Caco-2 (cell line): Measurements from ENCODE around the gene TEFM. TPM values are rescaled to one million over a fixed set of nuclear protein-coding genes. Genes with fewer than 3 reads are reported as not detected.

ENCODE experiments used
- BruUV-seq: library from RNA; stranded (reverse); fragments of 400-500 nt; replicated peaks from 2 replicates; lab custom pipeline; 2021; lab: Mats Ljungman, UMichigan
- CTCF ChIA-PET: fragments of 300-600 bp; sonication (Branson Sonifier 250); formaldehyde crosslinking; loops from one replicate; lab custom pipeline; 2022; ENCODE audit warnings: antibody characterized with exemption; lab: Charles Lee
- POLR2A ChIA-PET: fragments of 300-600 bp; sonication (Branson Sonifier 250); formaldehyde crosslinking; loops from one replicate; lab custom pipeline; 2022; ENCODE audit warnings: antibody characterized with exemption; lab: Charles Lee
- DNase-seq, 2 experiments: peaks; one replicate each; pipeline versions ENCODE4 v3.0.0 to v3.0.0-alpha.2; 2020 to 2022
- H3K27me3 ChIP-seq: replicated peaks from 2 replicates; pipeline ENCODE4 v1.6.0; 2011; ENCODE audit warnings: low read length; ENCODE audit not compliant: control insufficient read depth, insufficient read depth
- H3K36me3 ChIP-seq: 2 replicates; pipeline ENCODE4 v1.5.1; 2011; ENCODE audit warnings: low read length; ENCODE audit not compliant: control insufficient read depth, insufficient read depth
- H3K4me1 ChIP-seq: fragments of 250-450 bp; sonication (Bioruptor Pico); 2 replicates; pipeline ENCODE4 v1.5.1; 2020; ENCODE audit warnings: mild to moderate bottlenecking
- H3K4me3 ChIP-seq: 2 replicates; pipeline ENCODE4 v1.5.1; 2011; ENCODE audit warnings: low read depth, mild to moderate bottlenecking, control low read depth, low read length
- H3K9me3 ChIP-seq: fragments of 250-450 bp; sonication (Bioruptor Pico); 2 replicates; pipeline ENCODE4 v1.5.1; 2020; ENCODE audit warnings: mild to moderate bottlenecking, moderate library complexity
- H3K27ac Mint-ChIP-seq: one replicate; pipeline ENCODE4 v1.8.0; 2022; ENCODE audit warnings: mixed read lengths; ENCODE audit not compliant: unreplicated experiment
- H3K27me3 Mint-ChIP-seq: one replicate; pipeline ENCODE4 v1.8.0; 2022; ENCODE audit warnings: mixed read lengths; ENCODE audit not compliant: insufficient read depth, unreplicated experiment
- H3K36me3 Mint-ChIP-seq: one replicate; pipeline ENCODE4 v1.8.0; 2022; ENCODE audit warnings: mild to moderate bottlenecking, mixed read lengths; ENCODE audit not compliant: insufficient read depth, unreplicated experiment
- H3K4me1 Mint-ChIP-seq: one replicate; pipeline ENCODE4 v1.8.0; 2022; ENCODE audit warnings: low read depth, mixed read lengths; ENCODE audit not compliant: unreplicated experiment
- H3K4me3 Mint-ChIP-seq: one replicate; pipeline ENCODE4 v1.8.0; 2022; ENCODE audit warnings: mild to moderate bottlenecking, moderate library complexity, mixed read lengths; ENCODE audit not compliant: unreplicated experiment
- H3K9me3 Mint-ChIP-seq: one replicate; pipeline ENCODE4 v1.8.0; 2022; ENCODE audit warnings: mixed read lengths; ENCODE audit not compliant: unreplicated experiment
- intact Hi-C: fragments of 100-400 bp; cut with micrococcal nuclease; formaldehyde crosslinking; loops from one replicate; pipeline ENCODE4 v1.10.0; 2022; ENCODE audit not compliant: unreplicated experiment
- total RNA-seq: library from RNA; stranded (reverse); gene quantifications from 2 replicates; pipeline ENCODE4 v1.2.3, GENCODE V29; 2022
- TF ChIP-seq, protein P1 (sequence below), 2 experiments: fragments of 200-600 bp in 1 of 2; IDR thresholded peaks; 1 replicate in 1 of 2; 2 replicates in 1 of 2; pipeline versions ENCODE4 v1.5.1 to v1.8.0; 2011 to 2022; ENCODE audit warnings: antibody characterized with exemption in 1 of 2, control low read depth in 1 of 2, inconsistent platforms in 1 of 2, low read depth in 1 of 2, low read length in 1 of 2, mild to moderate bottlenecking in 1 of 2, moderate library complexity in 1 of 2; ENCODE audit not compliant: insufficient read depth in 1 of 2, severe bottlenecking in 1 of 2, unreplicated experiment in 1 of 2

The TEFM gene
- total RNA-seq, 1 experiment from 2014 or later, result 16.8 TPM

GRCh38 chr17:30952638-30953393 is 46.8 kb upstream of the TEFM start:
- Mint-ChIP-seq H3K27me3 (no peaks in the 10 kb centered on the region), H3K36me3 (peaks cover 3% of the 10 kb centered on the region), H3K9me3 (no peaks in the 10 kb centered on the region), H3K4me1 (peaks cover 4% of the 10 kb centered on the region), H3K4me3 (no peak overlapping the region), H3K27ac (no peak overlapping the region)
- CTCF ChIA-PET, result interaction anchor here (0.6 kb wide), 1 partner anchor 70 kb away, joined by 3 read pairs; no protein-coding TSS in a partner anchor
- H3K36me3 ChIP-seq, result no peaks in the 10 kb centered on the region
- POLR2A ChIA-PET, result no interaction called here
- TF ChIP-seq, protein P1, sequence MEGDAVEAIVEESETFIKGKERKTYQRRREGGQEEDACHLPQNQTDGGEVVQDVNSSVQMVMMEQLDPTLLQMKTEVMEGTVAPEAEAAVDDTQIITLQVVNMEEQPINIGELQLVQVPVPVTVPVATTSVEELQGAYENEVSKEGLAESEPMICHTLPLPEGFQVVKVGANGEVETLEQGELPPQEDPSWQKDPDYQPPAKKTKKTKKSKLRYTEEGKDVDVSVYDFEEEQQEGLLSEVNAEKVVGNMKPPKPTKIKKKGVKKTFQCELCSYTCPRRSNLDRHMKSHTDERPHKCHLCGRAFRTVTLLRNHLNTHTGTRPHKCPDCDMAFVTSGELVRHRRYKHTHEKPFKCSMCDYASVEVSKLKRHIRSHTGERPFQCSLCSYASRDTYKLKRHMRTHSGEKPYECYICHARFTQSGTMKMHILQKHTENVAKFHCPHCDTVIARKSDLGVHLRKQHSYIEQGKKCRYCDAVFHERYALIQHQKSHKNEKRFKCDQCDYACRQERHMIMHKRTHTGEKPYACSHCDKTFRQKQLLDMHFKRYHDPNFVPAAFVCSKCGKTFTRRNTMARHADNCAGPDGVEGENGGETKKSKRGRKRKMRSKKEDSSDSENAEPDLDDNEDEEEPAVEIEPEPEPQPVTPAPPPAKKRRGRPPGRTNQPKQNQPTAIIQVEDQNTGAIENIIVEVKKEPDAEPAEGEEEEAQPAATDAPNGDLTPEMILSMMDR (IDR thresholded peaks at IDR 0.05; ENCODE audit: insufficient read depth in 1 of 2, low read depth in 1 of 2, low read length in 1 of 2, severe bottlenecking in 1 of 2, unreplicated experiment in 1 of 2), result no peak
- DNase-seq, result peak in 1 of 2 experiments; percentile 19
- intact Hi-C loops, result no loop called here
- no peaks in the 10 kb centered on the region for H3K27me3 ChIP-seq
- no peaks in the 10 kb centered on the region for H3K9me3 ChIP-seq
- peaks cover 4% of the 10 kb centered on the region for H3K4me1 ChIP-seq
- H3K4me3 ChIP-seq, result no peak overlapping the region
- no TSS peak for BruUV-seq

GRCh38 chr17:30950669-30951399 is 44.8 kb upstream of the TEFM start:
- TF ChIP-seq, protein P1 (IDR thresholded peaks at IDR 0.05; ENCODE audit: insufficient read depth in 1 of 2, low read depth in 1 of 2, low read length in 1 of 2, severe bottlenecking in 1 of 2, unreplicated experiment in 1 of 2), result no peak
- peaks cover 14% of the 10 kb centered on the region for H3K4me1 ChIP-seq
- no peaks in the 10 kb centered on the region for H3K9me3 ChIP-seq
- no peaks in the 10 kb centered on the region for H3K36me3 ChIP-seq
- no peaks in the 10 kb centered on the region for H3K27me3 Mint-ChIP-seq
- no peak overlapping the region for H3K4me3 Mint-ChIP-seq
- intact Hi-C loops, result no loop called here
- H3K4me3 ChIP-seq, result no peak overlapping the region
- H3K27ac Mint-ChIP-seq, result no peak overlapping the region
- CTCF ChIA-PET, result no interaction called here
- BruUV-seq, result no TSS peak
- H3K4me1 Mint-ChIP-seq, result peaks cover 7% of the 10 kb centered on the region
- H3K27me3 ChIP-seq, result no peaks in the 10 kb centered on the region
- peaks cover 5% of the 10 kb centered on the region for H3K36me3 Mint-ChIP-seq
- DNase-seq, result peak in 1 of 2 experiments; percentile 49
- POLR2A ChIA-PET, result no interaction called here
- no peaks in the 10 kb centered on the region for H3K9me3 Mint-ChIP-seq

DNA sequence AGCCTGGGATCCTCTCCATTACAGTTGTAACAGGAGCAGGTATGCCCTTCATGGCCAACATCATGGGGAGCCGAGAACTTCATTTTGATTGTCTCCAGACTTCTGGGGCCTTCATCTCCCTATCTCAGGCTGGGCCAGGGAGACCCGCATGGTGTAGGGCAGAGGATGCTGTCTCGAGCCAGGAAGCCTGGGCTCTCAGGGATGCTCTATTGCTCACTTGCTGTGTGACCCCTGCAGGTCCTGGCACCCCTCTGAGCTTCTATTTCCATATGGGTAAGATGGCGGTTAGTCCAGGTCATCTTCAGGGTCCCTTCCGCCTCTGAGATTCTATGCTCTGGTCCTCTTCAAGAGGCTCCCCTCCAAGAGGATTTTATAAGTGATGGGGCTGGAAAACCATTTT is 44.2 kb upstream of the TEFM start:
- no TSS peak for BruUV-seq
- POLR2A ChIA-PET, result no interaction called here
- intact Hi-C loops, result no loop called here

More for the DNA sequence above, 44.2 kb upstream of the TEFM start:
- H3K4me3 Mint-ChIP-seq, result no peak overlapping the region
- H3K36me3 Mint-ChIP-seq, result peaks cover 5% of the 10 kb centered on the region
- no peak overlapping the region for H3K4me3 ChIP-seq
- peaks cover 14% of the 10 kb centered on the region for H3K4me1 ChIP-seq
- DNase-seq, result no peak
- TF ChIP-seq, protein P1 (IDR thresholded peaks at IDR 0.05; ENCODE audit: insufficient read depth in 1 of 2, low read depth in 1 of 2, low read length in 1 of 2, severe bottlenecking in 1 of 2, unreplicated experiment in 1 of 2), result no peak
- H3K9me3 Mint-ChIP-seq, result no peaks in the 10 kb centered on the region
- H3K27me3 ChIP-seq, result no peaks in the 10 kb centered on the region
- CTCF ChIA-PET, result no interaction called here
- peaks cover 7% of the 10 kb centered on the region for H3K4me1 Mint-ChIP-seq
- H3K36me3 ChIP-seq, result no peaks in the 10 kb centered on the region
- H3K27me3 Mint-ChIP-seq, result no peaks in the 10 kb centered on the region
- H3K9me3 ChIP-seq, result no peaks in the 10 kb centered on the region
- H3K27ac Mint-ChIP-seq, result no peak overlapping the region
